Measurements from ENCODE around the gene CSTF1.

GRCh38 chr20:56352345-56353055 is 39.9 kb upstream of the CSTF1 start:
- TF ChIP-seq, protein P1, sequence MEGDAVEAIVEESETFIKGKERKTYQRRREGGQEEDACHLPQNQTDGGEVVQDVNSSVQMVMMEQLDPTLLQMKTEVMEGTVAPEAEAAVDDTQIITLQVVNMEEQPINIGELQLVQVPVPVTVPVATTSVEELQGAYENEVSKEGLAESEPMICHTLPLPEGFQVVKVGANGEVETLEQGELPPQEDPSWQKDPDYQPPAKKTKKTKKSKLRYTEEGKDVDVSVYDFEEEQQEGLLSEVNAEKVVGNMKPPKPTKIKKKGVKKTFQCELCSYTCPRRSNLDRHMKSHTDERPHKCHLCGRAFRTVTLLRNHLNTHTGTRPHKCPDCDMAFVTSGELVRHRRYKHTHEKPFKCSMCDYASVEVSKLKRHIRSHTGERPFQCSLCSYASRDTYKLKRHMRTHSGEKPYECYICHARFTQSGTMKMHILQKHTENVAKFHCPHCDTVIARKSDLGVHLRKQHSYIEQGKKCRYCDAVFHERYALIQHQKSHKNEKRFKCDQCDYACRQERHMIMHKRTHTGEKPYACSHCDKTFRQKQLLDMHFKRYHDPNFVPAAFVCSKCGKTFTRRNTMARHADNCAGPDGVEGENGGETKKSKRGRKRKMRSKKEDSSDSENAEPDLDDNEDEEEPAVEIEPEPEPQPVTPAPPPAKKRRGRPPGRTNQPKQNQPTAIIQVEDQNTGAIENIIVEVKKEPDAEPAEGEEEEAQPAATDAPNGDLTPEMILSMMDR (conservative IDR thresholded peaks at IDR 0.05; ENCODE audit: low read length) = no peak
- TF ChIP-seq EZH2phosphoT487 (IDR thresholded peaks at IDR 0.05; ENCODE audit: borderline replicate concordance) = no peak
